ENCODE measurements around the gene MEF2A.

DNA sequence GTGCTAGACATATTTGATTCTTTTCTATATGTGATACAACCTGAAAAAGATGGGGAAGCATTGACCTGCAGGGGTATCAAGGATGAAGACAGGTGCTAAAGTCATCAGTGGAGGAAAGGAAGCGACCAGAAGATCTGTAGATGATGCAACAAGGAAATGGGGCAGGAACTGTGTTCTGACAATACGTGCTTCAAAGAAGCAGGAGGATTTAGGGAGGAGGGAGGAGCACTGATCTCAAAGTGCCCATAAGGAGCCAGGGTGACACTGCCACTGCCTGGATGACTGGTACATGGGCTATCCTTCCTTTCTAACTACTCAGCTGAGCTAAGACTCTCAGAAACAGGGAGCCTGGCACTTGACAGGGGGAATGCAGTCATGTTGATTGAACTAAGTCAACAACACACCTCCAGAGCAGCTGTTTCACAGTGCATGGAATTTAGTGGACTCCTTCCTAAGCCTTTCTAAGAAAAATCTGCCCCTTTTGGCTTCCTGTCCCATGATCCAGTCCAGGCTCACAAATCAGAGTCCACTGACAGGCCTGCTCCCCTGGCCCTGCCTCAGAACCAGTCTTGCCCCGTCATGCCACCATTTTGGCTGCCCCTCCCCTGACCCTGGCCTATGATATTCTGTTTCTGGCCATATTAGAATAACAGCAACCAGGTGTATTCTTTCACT, 155.5 kb downstream of the MEF2A start:
- TF ChIP-seq, protein P1, sequence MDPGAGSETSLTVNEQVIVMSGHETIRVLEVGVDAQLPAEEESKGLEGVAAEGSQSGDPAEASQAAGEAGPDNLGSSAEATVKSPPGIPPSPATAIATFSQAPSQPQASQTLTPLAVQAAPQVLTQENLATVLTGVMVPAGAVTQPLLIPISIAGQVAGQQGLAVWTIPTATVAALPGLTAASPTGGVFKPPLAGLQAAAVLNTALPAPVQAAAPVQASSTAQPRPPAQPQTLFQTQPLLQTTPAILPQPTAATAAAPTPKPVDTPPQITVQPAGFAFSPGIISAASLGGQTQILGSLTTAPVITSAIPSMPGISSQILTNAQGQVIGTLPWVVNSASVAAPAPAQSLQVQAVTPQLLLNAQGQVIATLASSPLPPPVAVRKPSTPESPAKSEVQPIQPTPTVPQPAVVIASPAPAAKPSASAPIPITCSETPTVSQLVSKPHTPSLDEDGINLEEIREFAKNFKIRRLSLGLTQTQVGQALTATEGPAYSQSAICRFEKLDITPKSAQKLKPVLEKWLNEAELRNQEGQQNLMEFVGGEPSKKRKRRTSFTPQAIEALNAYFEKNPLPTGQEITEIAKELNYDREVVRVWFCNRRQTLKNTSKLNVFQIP (CRISPR knock-in tag; IDR thresholded peaks at IDR 0.05; ENCODE audit: borderline replicate concordance, low read depth) = no peak
- TF ChIP-seq ZNF565 (CRISPR knock-in tag; conservative IDR thresholded peaks at IDR 0.05; ENCODE audit: low read depth) (no peak), GLIS3 (CRISPR knock-in tag; IDR thresholded peaks at IDR 0.05) (no peak), ZNF70 (CRISPR knock-in tag; IDR thresholded peaks at IDR 0.05) (no peak), ZFP30 (CRISPR knock-in tag; IDR thresholded peaks at IDR 0.05) (no peak), ARNTL (CRISPR knock-in tag; IDR thresholded peaks at IDR 0.05; ENCODE audit: borderline replicate concordance, low read depth) (no peak), RARB (CRISPR knock-in tag; IDR thresholded peaks at IDR 0.05) (no peak), BACH2 (CRISPR knock-in tag; IDR thresholded peaks at IDR 0.05; ENCODE audit: borderline replicate concordance) (no peak), ZFP3 (CRISPR knock-in tag; IDR thresholded peaks at IDR 0.05) (no peak), ISL1 (CRISPR knock-in tag; IDR thresholded peaks at IDR 0.05) (no peak), ZC3H10 (CRISPR knock-in tag; IDR thresholded peaks at IDR 0.05) (no peak), CSDC2 (CRISPR knock-in tag; IDR thresholded peaks at IDR 0.05) (no peak)
- TF ChIP-seq, protein P2, sequence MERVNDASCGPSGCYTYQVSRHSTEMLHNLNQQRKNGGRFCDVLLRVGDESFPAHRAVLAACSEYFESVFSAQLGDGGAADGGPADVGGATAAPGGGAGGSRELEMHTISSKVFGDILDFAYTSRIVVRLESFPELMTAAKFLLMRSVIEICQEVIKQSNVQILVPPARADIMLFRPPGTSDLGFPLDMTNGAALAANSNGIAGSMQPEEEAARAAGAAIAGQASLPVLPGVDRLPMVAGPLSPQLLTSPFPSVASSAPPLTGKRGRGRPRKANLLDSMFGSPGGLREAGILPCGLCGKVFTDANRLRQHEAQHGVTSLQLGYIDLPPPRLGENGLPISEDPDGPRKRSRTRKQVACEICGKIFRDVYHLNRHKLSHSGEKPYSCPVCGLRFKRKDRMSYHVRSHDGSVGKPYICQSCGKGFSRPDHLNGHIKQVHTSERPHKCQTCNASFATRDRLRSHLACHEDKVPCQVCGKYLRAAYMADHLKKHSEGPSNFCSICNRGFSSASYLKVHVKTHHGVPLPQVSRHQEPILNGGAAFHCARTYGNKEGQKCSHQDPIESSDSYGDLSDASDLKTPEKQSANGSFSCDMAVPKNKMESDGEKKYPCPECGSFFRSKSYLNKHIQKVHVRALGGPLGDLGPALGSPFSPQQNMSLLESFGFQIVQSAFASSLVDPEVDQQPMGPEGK (CRISPR knock-in tag; IDR thresholded peaks at IDR 0.05; ENCODE audit: borderline replicate concordance) = no peak
- TF ChIP-seq, protein P3, sequence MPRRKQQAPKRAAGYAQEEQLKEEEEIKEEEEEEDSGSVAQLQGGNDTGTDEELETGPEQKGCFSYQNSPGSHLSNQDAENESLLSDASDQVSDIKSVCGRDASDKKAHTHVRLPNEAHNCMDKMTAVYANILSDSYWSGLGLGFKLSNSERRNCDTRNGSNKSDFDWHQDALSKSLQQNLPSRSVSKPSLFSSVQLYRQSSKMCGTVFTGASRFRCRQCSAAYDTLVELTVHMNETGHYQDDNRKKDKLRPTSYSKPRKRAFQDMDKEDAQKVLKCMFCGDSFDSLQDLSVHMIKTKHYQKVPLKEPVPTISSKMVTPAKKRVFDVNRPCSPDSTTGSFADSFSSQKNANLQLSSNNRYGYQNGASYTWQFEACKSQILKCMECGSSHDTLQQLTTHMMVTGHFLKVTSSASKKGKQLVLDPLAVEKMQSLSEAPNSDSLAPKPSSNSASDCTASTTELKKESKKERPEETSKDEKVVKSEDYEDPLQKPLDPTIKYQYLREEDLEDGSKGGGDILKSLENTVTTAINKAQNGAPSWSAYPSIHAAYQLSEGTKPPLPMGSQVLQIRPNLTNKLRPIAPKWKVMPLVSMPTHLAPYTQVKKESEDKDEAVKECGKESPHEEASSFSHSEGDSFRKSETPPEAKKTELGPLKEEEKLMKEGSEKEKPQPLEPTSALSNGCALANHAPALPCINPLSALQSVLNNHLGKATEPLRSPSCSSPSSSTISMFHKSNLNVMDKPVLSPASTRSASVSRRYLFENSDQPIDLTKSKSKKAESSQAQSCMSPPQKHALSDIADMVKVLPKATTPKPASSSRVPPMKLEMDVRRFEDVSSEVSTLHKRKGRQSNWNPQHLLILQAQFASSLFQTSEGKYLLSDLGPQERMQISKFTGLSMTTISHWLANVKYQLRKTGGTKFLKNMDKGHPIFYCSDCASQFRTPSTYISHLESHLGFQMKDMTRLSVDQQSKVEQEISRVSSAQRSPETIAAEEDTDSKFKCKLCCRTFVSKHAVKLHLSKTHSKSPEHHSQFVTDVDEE (CRISPR knock-in tag; IDR thresholded peaks at IDR 0.05) = no peak
